ENCODE data around the gene ARHGEF7.
"Not testable (repeated sequence)": the region's sequence is repeated elsewhere in the genome, so short reads cannot be mapped to it uniquely, and the experiment has no call there.

Gene ARHGEF7

DNA sequence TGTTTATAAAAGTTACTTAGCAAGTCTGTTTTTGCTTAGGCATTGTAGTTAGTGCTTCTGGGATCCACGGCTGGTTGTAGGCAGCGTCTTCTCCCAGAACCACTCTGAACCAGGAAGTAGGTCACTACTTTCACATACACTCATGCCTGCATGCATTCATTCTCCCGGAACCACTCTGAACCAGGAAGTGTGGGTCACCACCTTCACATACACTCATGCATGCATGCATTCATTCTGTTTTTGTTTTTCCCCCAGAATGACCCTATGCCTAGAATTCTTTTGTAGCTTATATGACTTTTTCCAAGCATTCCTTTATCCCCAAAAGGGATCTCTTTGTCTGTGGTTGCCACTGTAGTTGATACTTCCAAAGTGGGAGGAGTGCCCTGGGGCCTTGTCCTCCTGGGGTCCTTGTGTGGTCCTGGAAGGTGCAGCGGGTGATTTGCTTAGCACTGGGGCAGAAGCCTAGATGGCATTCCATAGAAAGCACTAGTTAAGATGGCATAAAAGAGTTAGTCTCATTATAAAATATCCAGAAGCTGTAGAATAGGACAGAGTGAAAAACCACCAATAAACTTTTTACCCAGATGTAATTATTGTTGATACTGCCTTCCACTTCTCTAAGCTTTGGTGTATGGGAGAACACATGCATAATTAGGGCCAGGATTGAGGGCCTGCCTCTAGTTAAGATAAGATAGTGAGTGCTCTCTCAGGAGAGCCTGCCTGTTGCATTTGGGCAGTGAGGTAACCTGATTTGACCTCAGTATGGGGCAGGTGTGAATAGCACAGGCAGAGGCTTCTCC, 136.7 kb downstream of the ARHGEF7 start:
- H3K9me3 Mint-ChIP-seq = no peaks in the 10 kb centered on the region
- H3K27ac Mint-ChIP-seq = no peak overlapping the region
- H3K4me3 Mint-ChIP-seq = no peak overlapping the region
- no peaks in the 10 kb centered on the region for H3K27me3 Mint-ChIP-seq
- peaks cover 4% of the 10 kb centered on the region for H3K4me1 Mint-ChIP-seq
- H3K36me3 Mint-ChIP-seq = peaks cover 42% of the 10 kb centered on the region

GRCh38 chr13:111252446-111253364, 137.6 kb downstream of the ARHGEF7 start:
- peaks cover 41% of the 10 kb centered on the region for H3K36me3 Mint-ChIP-seq
- H3K27me3 Mint-ChIP-seq = no peaks in the 10 kb centered on the region
- peaks cover 3% of the 10 kb centered on the region for H3K4me1 Mint-ChIP-seq
- no peaks in the 10 kb centered on the region for H3K9me3 Mint-ChIP-seq
- H3K4me3 Mint-ChIP-seq = no peak overlapping the region
- H3K27ac Mint-ChIP-seq = no peak overlapping the region

DNA sequence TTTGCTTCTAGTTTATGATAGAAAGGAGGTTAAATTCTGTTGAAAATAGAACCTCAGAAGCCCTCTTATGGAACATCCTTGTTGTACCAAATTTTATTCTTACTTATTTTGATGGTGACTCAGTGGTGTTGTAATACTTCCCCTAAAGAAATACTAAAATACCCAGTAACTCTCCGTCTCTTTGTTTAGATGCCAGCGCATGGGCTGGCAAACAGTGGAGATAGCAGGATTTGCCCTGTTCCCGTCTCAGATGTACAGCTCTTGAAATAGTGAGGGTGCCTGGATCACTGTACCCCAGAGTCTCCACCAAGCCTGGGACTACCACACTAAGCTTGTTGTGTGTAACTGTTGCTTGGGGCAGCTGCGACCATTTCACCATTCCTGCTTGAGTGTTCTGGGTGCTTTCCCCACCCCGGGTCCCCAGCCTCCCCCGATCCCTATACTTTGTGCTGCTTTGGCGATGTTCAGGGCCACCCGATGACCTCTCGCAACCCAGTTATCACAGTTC, 138.3 kb downstream of the ARHGEF7 start:
- no peaks in the 10 kb centered on the region for H3K27me3 Mint-ChIP-seq
- H3K27ac Mint-ChIP-seq = no peak overlapping the region
- H3K9me3 Mint-ChIP-seq = no peaks in the 10 kb centered on the region
- H3K4me1 Mint-ChIP-seq = no peaks in the 10 kb centered on the region
- peaks cover 38% of the 10 kb centered on the region for H3K36me3 Mint-ChIP-seq
- H3K4me3 Mint-ChIP-seq = no peak overlapping the region

- no peak overlapping the region for H3K4me3 Mint-ChIP-seq
- H3K9me3 Mint-ChIP-seq = no peaks in the 10 kb centered on the region
- H3K4me1 Mint-ChIP-seq = no peaks in the 10 kb centered on the region
- H3K27ac Mint-ChIP-seq = no peak overlapping the region
- H3K27me3 Mint-ChIP-seq = no peaks in the 10 kb centered on the region
- peaks cover 40% of the 10 kb centered on the region for H3K36me3 Mint-ChIP-seq
These were observed 140.2 kb downstream of the ARHGEF7 start for GRCh38 chr13:111255228-111255790.

- Mint-ChIP-seq H3K9me3 (no peaks in the 10 kb centered on the region), H3K4me1 (peaks cover 8% of the 10 kb centered on the region), H3K36me3 (peaks cover 48% of the 10 kb centered on the region), H3K27ac (no peak overlapping the region), H3K27me3 (no peaks in the 10 kb centered on the region), H3K4me3 (no peak overlapping the region)
These were observed 141.3 kb downstream of the ARHGEF7 start for GRCh38 chr13:111256458-111256857.

DNA sequence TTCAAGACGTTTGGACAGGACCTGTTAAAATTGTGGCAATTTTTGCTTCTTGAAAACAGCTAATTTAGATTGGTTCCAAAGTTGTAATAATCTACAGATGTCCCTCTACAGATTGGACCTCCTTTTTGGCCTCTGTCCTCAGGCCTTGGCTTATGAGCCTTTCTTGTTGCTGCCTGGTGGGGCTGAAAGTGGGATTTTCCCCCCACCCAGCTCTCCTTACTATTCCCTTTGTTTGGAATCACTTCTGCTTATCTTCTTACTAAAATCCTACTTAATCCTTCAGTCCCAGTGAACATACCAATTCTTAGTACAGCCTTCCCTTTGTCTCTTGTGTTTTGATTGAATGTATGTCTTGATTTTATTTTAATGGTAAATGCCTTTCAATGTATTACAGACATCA, 141.8 kb downstream of the ARHGEF7 start:
- Mint-ChIP-seq H3K4me1 (peaks cover 12% of the 10 kb centered on the region), H3K27ac (no peak overlapping the region), H3K36me3 (peaks cover 48% of the 10 kb centered on the region), H3K9me3 (no peaks in the 10 kb centered on the region), H3K27me3 (no peaks in the 10 kb centered on the region), H3K4me3 (no peak overlapping the region)

DNA sequence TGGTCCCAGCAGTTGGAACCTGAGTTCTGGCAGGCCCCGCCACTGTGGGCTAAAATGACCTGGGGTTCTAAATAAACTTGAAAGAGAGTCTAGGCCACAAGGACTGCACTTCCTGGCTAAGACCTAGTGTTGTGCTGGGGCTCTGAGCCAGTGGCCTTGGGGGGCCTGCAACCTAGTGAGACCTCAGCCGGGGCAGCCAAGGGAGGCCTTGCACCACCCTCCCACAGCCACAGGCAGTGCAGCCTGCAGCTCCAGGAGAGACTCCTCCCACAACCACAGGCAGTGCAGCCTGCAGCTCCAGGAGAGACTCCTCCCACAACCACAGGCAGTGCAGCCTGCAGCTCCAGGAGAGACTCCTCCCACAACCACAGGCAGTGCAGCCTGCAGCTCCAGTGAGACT, 142.8 kb downstream of the ARHGEF7 start:
- H3K36me3 Mint-ChIP-seq = peaks cover 43% of the 10 kb centered on the region
- not testable (repeated sequence) for H3K27ac Mint-ChIP-seq

GRCh38 chr13:111258637-111259036, 143.5 kb downstream of the ARHGEF7 start:
- H3K36me3 Mint-ChIP-seq = peaks cover 40% of the 10 kb centered on the region
- H3K9me3 Mint-ChIP-seq = no peaks in the 10 kb centered on the region
- no peak overlapping the region for H3K27ac Mint-ChIP-seq
- H3K4me3 Mint-ChIP-seq = no peak overlapping the region
- H3K4me1 Mint-ChIP-seq = peaks cover 17% of the 10 kb centered on the region
- no peaks in the 10 kb centered on the region for H3K27me3 Mint-ChIP-seq

More for the DNA sequence above, 142.8 kb downstream of the ARHGEF7 start:
- H3K4me1 Mint-ChIP-seq = peaks cover 17% of the 10 kb centered on the region
- not testable (repeated sequence) for H3K4me3 Mint-ChIP-seq, H3K9me3 Mint-ChIP-seq, H3K27me3 Mint-ChIP-seq

GRCh38 chr13:111259058-111259457, 143.9 kb downstream of the ARHGEF7 start:
- Mint-ChIP-seq H3K4me1 (peaks cover 17% of the 10 kb centered on the region), H3K4me3 (no peak overlapping the region), H3K36me3 (peaks cover 36% of the 10 kb centered on the region), H3K27ac (no peak overlapping the region), H3K9me3 (no peaks in the 10 kb centered on the region), H3K27me3 (no peaks in the 10 kb centered on the region)

DNA sequence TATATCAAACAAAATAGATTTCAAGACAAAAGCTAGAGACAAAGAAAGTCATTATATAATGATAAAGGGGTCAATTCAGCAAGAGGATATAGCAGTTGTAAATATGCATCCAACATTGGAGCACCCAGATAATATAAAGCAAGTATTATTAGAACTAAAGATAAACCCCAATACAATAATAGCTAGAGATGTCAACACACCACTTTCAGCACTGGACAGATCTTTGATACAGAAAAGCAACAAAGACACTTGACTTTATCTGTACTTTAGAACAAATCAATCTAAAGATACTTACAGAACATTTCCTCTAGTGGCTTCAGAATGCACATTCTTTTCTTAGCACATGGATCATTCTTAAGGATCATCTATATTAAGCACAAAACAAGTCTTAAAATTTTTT, 146.2 kb downstream of the ARHGEF7 start:
- no peaks in the 10 kb centered on the region for H3K9me3 Mint-ChIP-seq
- no peak overlapping the region for H3K4me3 Mint-ChIP-seq
- H3K27ac Mint-ChIP-seq = no peak overlapping the region
- peaks cover 20% of the 10 kb centered on the region for H3K4me1 Mint-ChIP-seq
- H3K36me3 Mint-ChIP-seq = peaks cover 27% of the 10 kb centered on the region
- H3K27me3 Mint-ChIP-seq = no peaks in the 10 kb centered on the region

DNA sequence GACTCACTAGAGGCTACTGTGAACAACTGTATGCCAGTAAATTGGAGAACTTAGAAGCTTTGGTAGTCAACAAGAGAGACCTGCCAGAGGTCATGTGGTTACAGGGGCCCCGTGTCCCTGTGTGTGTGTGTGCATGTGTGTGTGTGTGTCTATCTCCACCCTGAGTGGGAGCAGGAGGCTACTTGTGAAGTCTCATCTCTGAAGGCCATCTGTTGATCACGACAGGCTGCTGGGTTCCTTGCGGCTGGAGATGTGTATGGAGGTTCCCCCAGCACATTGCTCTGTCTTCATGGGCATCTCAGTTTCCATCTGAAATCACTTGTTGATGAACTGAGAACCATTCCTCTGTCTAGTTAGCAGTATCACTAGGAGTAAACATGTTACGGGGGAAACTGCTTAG, 147.2 kb downstream of the ARHGEF7 start:
- H3K4me3 Mint-ChIP-seq = no peak overlapping the region
- peaks cover 22% of the 10 kb centered on the region for H3K36me3 Mint-ChIP-seq
- peaks cover 21% of the 10 kb centered on the region for H3K4me1 Mint-ChIP-seq
- H3K27me3 Mint-ChIP-seq = no peaks in the 10 kb centered on the region
- H3K9me3 Mint-ChIP-seq = no peaks in the 10 kb centered on the region
- H3K27ac Mint-ChIP-seq = no peak overlapping the region

- H3K36me3 Mint-ChIP-seq = peaks cover 22% of the 10 kb centered on the region
- peaks cover 21% of the 10 kb centered on the region for H3K4me1 Mint-ChIP-seq
- no peaks in the 10 kb centered on the region for H3K9me3 Mint-ChIP-seq
- no peak overlapping the region for H3K27ac Mint-ChIP-seq
- H3K4me3 Mint-ChIP-seq = no peak overlapping the region
- H3K27me3 Mint-ChIP-seq = no peaks in the 10 kb centered on the region
These were observed 147.6 kb downstream of the ARHGEF7 start for GRCh38 chr13:111262715-111263114.

- Mint-ChIP-seq H3K27ac (no peak overlapping the region), H3K9me3 (no peaks in the 10 kb centered on the region), H3K27me3 (no peaks in the 10 kb centered on the region), H3K4me3 (no peak overlapping the region), H3K36me3 (peaks cover 17% of the 10 kb centered on the region), H3K4me1 (peaks cover 21% of the 10 kb centered on the region)
These were observed 148.5 kb downstream of the ARHGEF7 start for GRCh38 chr13:111263566-111263965.

- Mint-ChIP-seq H3K27ac (no peak overlapping the region), H3K9me3 (no peaks in the 10 kb centered on the region), H3K27me3 (no peaks in the 10 kb centered on the region), H3K4me3 (no peak overlapping the region), H3K36me3 (peaks cover 11% of the 10 kb centered on the region), H3K4me1 (peaks cover 22% of the 10 kb centered on the region)
These were observed 150.0 kb downstream of the ARHGEF7 start for GRCh38 chr13:111265006-111265700.

DNA sequence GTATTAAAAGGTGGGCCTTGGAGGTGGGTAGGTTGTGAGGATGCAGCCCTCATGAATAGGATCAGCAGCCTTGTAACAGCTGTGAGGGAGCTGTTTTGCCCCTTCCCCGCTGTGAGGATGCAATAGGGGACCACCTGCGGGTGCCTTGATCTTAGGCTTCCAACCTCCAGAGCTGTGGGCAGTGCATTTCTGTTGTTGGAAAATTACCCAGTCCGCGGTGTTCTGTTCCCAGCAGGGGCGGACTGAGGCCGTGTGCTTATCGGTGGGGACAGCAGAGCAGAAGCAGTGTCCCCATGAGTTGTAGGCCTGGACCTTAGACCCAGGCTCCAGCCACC, 150.6 kb downstream of the ARHGEF7 start:
- H3K9me3 Mint-ChIP-seq = no peaks in the 10 kb centered on the region
- no peak overlapping the region for H3K4me3 Mint-ChIP-seq
- H3K36me3 Mint-ChIP-seq = peaks cover 8% of the 10 kb centered on the region
- H3K4me1 Mint-ChIP-seq = peaks cover 24% of the 10 kb centered on the region
- no peaks in the 10 kb centered on the region for H3K27me3 Mint-ChIP-seq
- no peak overlapping the region for H3K27ac Mint-ChIP-seq

All from activated naive CD4-positive, alpha-beta T cell treated with anti-CD3 and anti-CD28 coated beads, Interleukin-2, amount 50 U/mL, for 24 hours (primary cell).